ENCODE data around the gene RUFY1. TPM values are rescaled to one million over a fixed set of nuclear protein-coding genes. Genes with fewer than 3 reads are reported as not detected.

Gene RUFY1
- total and polyA plus RNA-seq, 10 of the 15 experiments (the other 5 are each of a cell fraction or from before 2014, with no cell fraction given), result 5.7 to 36.3 (median 24.5) TPM

DNA sequence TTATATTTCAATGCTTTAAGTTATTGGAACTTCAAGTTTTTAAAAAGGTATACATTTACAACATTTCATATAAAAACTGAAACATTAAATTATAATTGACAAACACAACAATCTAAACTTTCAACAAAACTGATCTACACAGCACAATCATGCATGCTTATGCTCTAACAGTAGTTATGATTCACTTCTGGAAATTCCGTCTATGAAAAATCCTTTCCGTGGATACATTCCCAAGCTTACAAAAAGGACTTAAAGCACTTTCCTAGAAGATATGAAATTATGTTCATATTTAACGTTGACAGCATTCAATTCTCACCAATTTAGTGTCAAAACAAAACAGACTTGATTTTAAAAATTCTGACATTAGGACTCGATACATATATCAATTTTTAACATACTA is 69.4 kb downstream of the RUFY1 start (continued):
- TF ChIP-seq, protein P1, sequence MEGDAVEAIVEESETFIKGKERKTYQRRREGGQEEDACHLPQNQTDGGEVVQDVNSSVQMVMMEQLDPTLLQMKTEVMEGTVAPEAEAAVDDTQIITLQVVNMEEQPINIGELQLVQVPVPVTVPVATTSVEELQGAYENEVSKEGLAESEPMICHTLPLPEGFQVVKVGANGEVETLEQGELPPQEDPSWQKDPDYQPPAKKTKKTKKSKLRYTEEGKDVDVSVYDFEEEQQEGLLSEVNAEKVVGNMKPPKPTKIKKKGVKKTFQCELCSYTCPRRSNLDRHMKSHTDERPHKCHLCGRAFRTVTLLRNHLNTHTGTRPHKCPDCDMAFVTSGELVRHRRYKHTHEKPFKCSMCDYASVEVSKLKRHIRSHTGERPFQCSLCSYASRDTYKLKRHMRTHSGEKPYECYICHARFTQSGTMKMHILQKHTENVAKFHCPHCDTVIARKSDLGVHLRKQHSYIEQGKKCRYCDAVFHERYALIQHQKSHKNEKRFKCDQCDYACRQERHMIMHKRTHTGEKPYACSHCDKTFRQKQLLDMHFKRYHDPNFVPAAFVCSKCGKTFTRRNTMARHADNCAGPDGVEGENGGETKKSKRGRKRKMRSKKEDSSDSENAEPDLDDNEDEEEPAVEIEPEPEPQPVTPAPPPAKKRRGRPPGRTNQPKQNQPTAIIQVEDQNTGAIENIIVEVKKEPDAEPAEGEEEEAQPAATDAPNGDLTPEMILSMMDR (IDR thresholded peaks at IDR 0.05 in 2 of 3, conservative IDR thresholded peaks at IDR 0.05 in 1 of 3; ENCODE audit: control insufficient read depth in 2 of 3, extremely low read depth in 1 of 3, insufficient read depth in 1 of 3, low read depth in 3 of 3, low read length in 3 of 3), result no peak
- TF ChIP-seq HCFC1 (IDR thresholded peaks at IDR 0.05; ENCODE audit: low read length) (no peak), SRF (IDR thresholded peaks at IDR 0.05; ENCODE audit: low read depth in 2 of 2, low read length in 2 of 2) (no peak), CBFB (IDR thresholded peaks at IDR 0.05; ENCODE audit: low read depth) (no peak)

- Histone ChIP-seq H2AFZ (ENCODE audit: control insufficient read depth, low read depth, low read length) (no peak overlapping the region), H3K9me3 (replicated peaks; ENCODE audit: control insufficient read depth, insufficient read depth, low read length) (no peaks in the 10 kb centered on the region), H3K9ac (ENCODE audit: control insufficient read depth, insufficient read depth, low read length) (peak overlapping the region; percentile 42), H4K20me1 (ENCODE audit: control insufficient read depth, insufficient read depth) (peaks cover 16% of the 10 kb centered on the region), H3K4me3 (peak overlapping the region; percentile 81), H3K27ac (ENCODE audit: control insufficient read depth, insufficient read depth) (no peak overlapping the region), H3K4me1 (ENCODE audit: control insufficient read depth, insufficient read depth, low read length) (peaks cover 7% of the 10 kb centered on the region), H3K27me3 (replicated peaks in 1 of 2; ENCODE audit: control insufficient read depth in 2 of 2, insufficient read depth in 2 of 2, low read length in 1 of 2) (no peaks in the 10 kb centered on the region), H3K4me2 (ENCODE audit: control insufficient read depth, insufficient read depth) (peak overlapping the region; percentile 84), H3K79me2 (ENCODE audit: control insufficient read depth, insufficient read depth, low read length) (peaks cover 70% of the 10 kb centered on the region), H3K36me3 (ENCODE audit: control insufficient read depth in 2 of 2, insufficient read depth in 2 of 2, low read length in 1 of 2) (peaks cover 10 to 34% of the 10 kb centered on the region in 2 experiments)
- no peak for DNase-seq (ENCODE audit: low read depth, low spot score)
- ChIA-PET SMC1A (ENCODE audit: uncharacterized antibody, unreplicated experiment) (interaction anchor here (0.7 kb wide), 1 partner anchor 30 kb away, joined by 3 read pairs; no protein-coding TSS in a partner anchor), POLR2A (interaction anchor here (0.5 to 1.0 kb wide), 2 partner anchors 70 to 81 kb away, joined by 3 to 4 read pairs; no protein-coding TSS in a partner anchor), CTCF (interaction anchor here (1.2 to 1.5 kb wide), 3 partner anchors 7 to 59 kb away, joined by 3 to 6 read pairs (median 4); no protein-coding TSS in a partner anchor), RAD21 (ENCODE audit: unreplicated experiment) (no interaction called here)
- BruUV-seq (replicated peaks), result no TSS peak
- in situ Hi-C loops (cut with MboI) (no loop called here), intact Hi-C loops (cut with micrococcal nuclease; ENCODE audit: unreplicated experiment) (loop anchor here (5.0 kb wide), 1 partner anchor 63 kb away; no protein-coding TSS in a partner anchor)
- 17% methylated on average over 3 of the region's 3 CpGs for WGBS (ENCODE audit: insufficient coverage, insufficient replicate concordance, low lambda C conversion rate, missing lambda C conversion rate)
- ATAC-seq, result no peak
- FAIRE-seq, result no peak
- TF ChIP-seq, protein P2, sequence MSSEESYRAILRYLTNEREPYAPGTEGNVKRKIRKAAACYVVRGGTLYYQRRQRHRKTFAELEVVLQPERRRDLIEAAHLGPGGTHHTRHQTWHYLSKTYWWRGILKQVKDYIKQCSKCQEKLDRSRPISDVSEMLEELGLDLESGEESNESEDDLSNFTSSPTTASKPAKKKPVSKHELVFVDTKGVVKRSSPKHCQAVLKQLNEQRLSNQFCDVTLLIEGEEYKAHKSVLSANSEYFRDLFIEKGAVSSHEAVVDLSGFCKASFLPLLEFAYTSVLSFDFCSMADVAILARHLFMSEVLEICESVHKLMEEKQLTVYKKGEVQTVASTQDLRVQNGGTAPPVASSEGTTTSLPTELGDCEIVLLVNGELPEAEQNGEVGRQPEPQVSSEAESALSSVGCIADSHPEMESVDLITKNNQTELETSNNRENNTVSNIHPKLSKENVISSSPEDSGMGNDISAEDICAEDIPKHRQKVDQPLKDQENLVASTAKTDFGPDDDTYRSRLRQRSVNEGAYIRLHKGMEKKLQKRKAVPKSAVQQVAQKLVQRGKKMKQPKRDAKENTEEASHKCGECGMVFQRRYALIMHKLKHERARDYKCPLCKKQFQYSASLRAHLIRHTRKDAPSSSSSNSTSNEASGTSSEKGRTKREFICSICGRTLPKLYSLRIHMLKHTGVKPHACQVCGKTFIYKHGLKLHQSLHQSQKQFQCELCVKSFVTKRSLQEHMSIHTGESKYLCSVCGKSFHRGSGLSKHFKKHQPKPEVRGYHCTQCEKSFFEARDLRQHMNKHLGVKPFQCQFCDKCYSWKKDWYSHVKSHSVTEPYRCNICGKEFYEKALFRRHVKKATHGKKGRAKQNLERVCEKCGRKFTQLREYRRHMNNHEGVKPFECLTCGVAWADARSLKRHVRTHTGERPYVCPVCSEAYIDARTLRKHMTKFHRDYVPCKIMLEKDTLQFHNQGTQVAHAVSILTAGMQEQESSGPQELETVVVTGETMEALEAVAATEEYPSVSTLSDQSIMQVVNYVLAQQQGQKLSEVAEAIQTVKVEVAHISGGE (CRISPR knock-in tag; IDR thresholded peaks at IDR 0.05), result 0 out of 2 replicates have a peak, but pooled peaks have one; percentile 7
- TF ChIP-seq EZH2 (IDR thresholded peaks at IDR 0.05; ENCODE audit: borderline replicate concordance, control insufficient read depth, low read depth, low read length) (no peak), STAT1 (conservative IDR thresholded peaks at IDR 0.05) (no peak), HDAC2 (IDR thresholded peaks at IDR 0.05) (no peak), RAD51 (IDR thresholded peaks at IDR 0.05) (peak; percentile 79; the same call in 1 of the 2 replicates), HCFC1 (IDR thresholded peaks at IDR 0.05; ENCODE audit: low read length) (no peak)
- TF ChIP-seq, protein P3, sequence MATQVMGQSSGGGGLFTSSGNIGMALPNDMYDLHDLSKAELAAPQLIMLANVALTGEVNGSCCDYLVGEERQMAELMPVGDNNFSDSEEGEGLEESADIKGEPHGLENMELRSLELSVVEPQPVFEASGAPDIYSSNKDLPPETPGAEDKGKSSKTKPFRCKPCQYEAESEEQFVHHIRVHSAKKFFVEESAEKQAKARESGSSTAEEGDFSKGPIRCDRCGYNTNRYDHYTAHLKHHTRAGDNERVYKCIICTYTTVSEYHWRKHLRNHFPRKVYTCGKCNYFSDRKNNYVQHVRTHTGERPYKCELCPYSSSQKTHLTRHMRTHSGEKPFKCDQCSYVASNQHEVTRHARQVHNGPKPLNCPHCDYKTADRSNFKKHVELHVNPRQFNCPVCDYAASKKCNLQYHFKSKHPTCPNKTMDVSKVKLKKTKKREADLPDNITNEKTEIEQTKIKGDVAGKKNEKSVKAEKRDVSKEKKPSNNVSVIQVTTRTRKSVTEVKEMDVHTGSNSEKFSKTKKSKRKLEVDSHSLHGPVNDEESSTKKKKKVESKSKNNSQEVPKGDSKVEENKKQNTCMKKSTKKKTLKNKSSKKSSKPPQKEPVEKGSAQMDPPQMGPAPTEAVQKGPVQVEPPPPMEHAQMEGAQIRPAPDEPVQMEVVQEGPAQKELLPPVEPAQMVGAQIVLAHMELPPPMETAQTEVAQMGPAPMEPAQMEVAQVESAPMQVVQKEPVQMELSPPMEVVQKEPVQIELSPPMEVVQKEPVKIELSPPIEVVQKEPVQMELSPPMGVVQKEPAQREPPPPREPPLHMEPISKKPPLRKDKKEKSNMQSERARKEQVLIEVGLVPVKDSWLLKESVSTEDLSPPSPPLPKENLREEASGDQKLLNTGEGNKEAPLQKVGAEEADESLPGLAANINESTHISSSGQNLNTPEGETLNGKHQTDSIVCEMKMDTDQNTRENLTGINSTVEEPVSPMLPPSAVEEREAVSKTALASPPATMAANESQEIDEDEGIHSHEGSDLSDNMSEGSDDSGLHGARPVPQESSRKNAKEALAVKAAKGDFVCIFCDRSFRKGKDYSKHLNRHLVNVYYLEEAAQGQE (IDR thresholded peaks at IDR 0.05; ENCODE audit: low read depth, low read length), result no peak
Measured at GRCh38 chr5:179620293-179620692, 69.9 kb downstream of the RUFY1 start.

All from GM12878 (cell line).